HepG2 (cell line): ENCODE results near the gene UBL7. TPM values are rescaled to one million over a fixed set of nuclear protein-coding genes. Genes with fewer than 3 reads are reported as not detected.
A peak's percentile ranks its signal among the peaks of the same experiment; 100 is the strongest.

ENCODE experiments used
- CEBPB ChIP-seq: IDR thresholded peaks from 2 replicates; pipeline ENCODE4 v1.6.1; 2011; ENCODE audit warnings: low read depth, low read length, improper control_type of control experiment, borderline replicate concordance
- MAZ ChIP-seq, 2 experiments: sonication (generic) in 1 of 2; formaldehyde crosslinking in 1 of 2; IDR thresholded peaks; 2 replicates each; pipeline versions ENCODE4 v1.5.0 to v1.6.1; 2012 to 2020; ENCODE audit warnings: low read depth in 2 of 2, mild to moderate bottlenecking in 2 of 2, borderline replicate concordance in 1 of 2, improper control_type of control experiment in 1 of 2, low read length in 1 of 2, missing genetic modification reagents in 1 of 2, moderate library complexity in 1 of 2
- MTA1 ChIP-seq: sonication (generic); formaldehyde crosslinking; IDR thresholded peaks from 2 replicates; pipeline ENCODE4 v1.4.0; 2020; ENCODE audit warnings: missing genetic modification reagents, mild to moderate bottlenecking, borderline replicate concordance
- PAF1 ChIP-seq: IDR thresholded peaks from 2 replicates; pipeline ENCODE4 v1.6.1; 2016; ENCODE audit warnings: missing genetic modification reagents, missing compliant biosample characterization
- PATZ1 ChIP-seq: sonication (generic); formaldehyde crosslinking; IDR thresholded peaks from 2 replicates; pipeline ENCODE4 v1.4.0; 2020; ENCODE audit warnings: missing genetic modification reagents
- SIX4 ChIP-seq: sonication (generic); formaldehyde crosslinking; IDR thresholded peaks from 2 replicates; pipeline ENCODE4 v1.4.0; 2020; ENCODE audit warnings: missing genetic modification reagents
- SRSF4 ChIP-seq: fragments of 200-400 bp; formaldehyde crosslinking; IDR thresholded peaks from one replicate; pipeline ENCODE4 v1.6.1; 2018; ENCODE audit warnings: mild to moderate bottlenecking, low read depth, low read length, moderate library complexity; ENCODE audit not compliant: poor library complexity, severe bottlenecking
- THYN1 ChIP-seq: sonication (generic); formaldehyde crosslinking; IDR thresholded peaks from 2 replicates; pipeline ENCODE4 v1.8.1; 2023; ENCODE audit warnings: low read depth, mild to moderate bottlenecking, moderate library complexity, missing genetic modification reagents, borderline replicate concordance
- YEATS4 ChIP-seq: sonication (generic); formaldehyde crosslinking; IDR thresholded peaks from 2 replicates; pipeline ENCODE4 v1.4.0; 2020; ENCODE audit warnings: missing genetic modification reagents, borderline replicate concordance
- ZBED4 ChIP-seq: sonication (generic); formaldehyde crosslinking; IDR thresholded peaks from 2 replicates; pipeline ENCODE4 v1.4.0; 2020; ENCODE audit warnings: missing genetic modification reagents, borderline replicate concordance
- ZBTB34 ChIP-seq: sonication (generic); formaldehyde crosslinking; IDR thresholded peaks from 2 replicates; pipeline ENCODE4 v1.8.0; 2022; ENCODE audit warnings: mild to moderate bottlenecking, missing genetic modification reagents
- ZFP36L2 ChIP-seq: sonication (generic); formaldehyde crosslinking; IDR thresholded peaks from 2 replicates; pipeline ENCODE4 v1.4.0; 2020; ENCODE audit warnings: missing genetic modification reagents
- ZNF292 ChIP-seq: sonication (generic); formaldehyde crosslinking; IDR thresholded peaks from 2 replicates; pipeline ENCODE4 v1.8.1; 2022; ENCODE audit warnings: mild to moderate bottlenecking, low read depth, missing genetic modification reagents, borderline replicate concordance
- ZNF432 ChIP-seq: sonication (generic); formaldehyde crosslinking; IDR thresholded peaks from 2 replicates; pipeline ENCODE4 v1.5.0; 2020; ENCODE audit warnings: missing genetic modification reagents, mild to moderate bottlenecking, borderline replicate concordance
- ZNF639 ChIP-seq: conservative IDR thresholded peaks from 2 replicates; pipeline ENCODE4 v1.6.1; 2018; ENCODE audit warnings: missing genetic modification reagents
- ZNF644 ChIP-seq: IDR thresholded peaks from 2 replicates; pipeline ENCODE4 v1.6.1; 2016; ENCODE audit warnings: low read depth
- ZNF878 ChIP-seq: sonication (generic); formaldehyde crosslinking; IDR thresholded peaks from 2 replicates; pipeline ENCODE4 v1.8.1; 2023; ENCODE audit warnings: mild to moderate bottlenecking, missing genetic modification reagents, moderate library complexity
- polyA plus RNA-seq, 8 experiments: library from polyadenylated mRNA; depleted of rRNA in 3 of 8; stranded (reverse) in 7 of 8; unstranded in 1 of 8; fragments of >200 nt; fragmentation: Illumina TruSeq in 4 of 8; extraction: Trizol in 4 of 8; gene quantifications; 2 replicates each; pipeline versions ENCODE4 v1.2.1 to v1.2.3, GENCODE V29; 2011 to 2016; ENCODE audit warnings: low read depth in 4 of 8, missing spikeins in 1 of 8, mixed read lengths in 1 of 8; ENCODE audit not compliant: insufficient read depth in 1 of 8
- total RNA-seq, 5 experiments: library from RNA; depleted of rRNA; stranded (reverse); fragments of >200 nt; fragmentation: Illumina TruSeq; extraction: Trizol; gene quantifications; 2 replicates each; pipeline ENCODE4 v1.2.3, GENCODE V29; 2016; ENCODE audit warnings: low read depth in 1 of 5

The UBL7 gene
- total and polyA plus RNA-seq, 2 of the 13 experiments (the other 11 are each of a cell fraction or from before 2014, with no cell fraction given) = 55.0 to 63.5 TPM

GRCh38 chr15:74422652-74423430 is 38.1 kb downstream of the UBL7 start (continued):
- TF ChIP-seq ZBED4 (CRISPR knock-in tag) (0 out of 2 replicates have a peak, but pooled peaks have one; percentile 25), THYN1 (no peak), SRSF4 (no peak), YEATS4 (CRISPR knock-in tag) (no peak), MTA1 (peak; percentile 19; the same call in 1 of the 2 replicates), PAF1 (CRISPR knock-in tag) (no peak), CEBPB (no peak), ZNF639 (CRISPR knock-in tag) (no peak), ZNF292 (CRISPR knock-in tag) (0 out of 2 replicates have a peak, but pooled peaks have one; percentile 17), ZNF878 (CRISPR knock-in tag) (0 out of 2 replicates have a peak, but pooled peaks have one; percentile 53), ZNF644 (0 out of 2 replicates have a peak, but pooled peaks have one; percentile 15), SIX4 (no peak), ZBTB34 (CRISPR knock-in tag) (peak; percentile 29; the same call in 1 of the 2 replicates), MAZ (IDR thresholded peaks at IDR 0.05; ENCODE audit: borderline replicate concordance, low read depth, low read length) (peak; percentile 63), MAZ (CRISPR knock-in tag; IDR thresholded peaks at IDR 0.05; ENCODE audit: low read depth) (no peak), ZFP36L2 (CRISPR knock-in tag) (no peak), PATZ1 (CRISPR knock-in tag) (peak; percentile 86), ZNF432 (CRISPR knock-in tag) (no peak)
